Measurements from ENCODE around the gene HTT. TPM values are rescaled to one million over a fixed set of nuclear protein-coding genes. Genes with fewer than 3 reads are reported as not detected.

The HTT gene
- polyA plus RNA-seq, 1 donor from 2014 or later = 11.5 TPM

GRCh38 chr4:3223956-3224748 is 149.7 kb downstream of the HTT start:
- Histone ChIP-seq H3K9me3 (ENCODE audit: low read length) (no peaks in the 10 kb centered on the region), H3K27ac (ENCODE audit: low read length) (no peak overlapping the region), H3K4me2 (ENCODE audit: low read length) (no peak overlapping the region)

GRCh38 chr4:3225071-3225850 is 150.8 kb downstream of the HTT start:
- Histone ChIP-seq H2AFZ (ENCODE audit: low read depth, low read length) (no peak overlapping the region), H4K20me1 (ENCODE audit: insufficient read depth) (no peaks in the 10 kb centered on the region), H3K27me3 (ENCODE audit: insufficient read depth, low read depth, low read length) (no peaks in the 10 kb centered on the region), H3K79me2 (replicated peaks; ENCODE audit: insufficient read depth, low read length) (no peaks in the 10 kb centered on the region), H3K27ac (ENCODE audit: low read length) (no peak overlapping the region), H3K9me3 (ENCODE audit: low read length) (no peaks in the 10 kb centered on the region), H3K9ac (ENCODE audit: low read length) (no peak overlapping the region), H3K9me2 (ENCODE audit: insufficient read depth, low read length) (no peaks in the 10 kb centered on the region), H3F3A (ENCODE audit: insufficient read depth, low read length, poor library complexity, severe bottlenecking) (no peaks in the 10 kb centered on the region), H3K36me3 (ENCODE audit: insufficient read depth, low read length) (peaks cover 9% of the 10 kb centered on the region), H3K4me2 (ENCODE audit: low read length) (no peak overlapping the region), H3K4me3 (ENCODE audit: low read length) (no peak overlapping the region)
- TF ChIP-seq REST (IDR thresholded peaks at IDR 0.05; ENCODE audit: borderline replicate concordance) = no peak
- no peak for TF ChIP-seq TAF1 (IDR thresholded peaks at IDR 0.05; ENCODE audit: low read depth)
- no peak for TF ChIP-seq POLR2AphosphoS5 (IDR thresholded peaks at IDR 0.05)
- no peak for TF ChIP-seq CTCF (IDR thresholded peaks at IDR 0.05; ENCODE audit: poor library complexity, severe bottlenecking)
- TF ChIP-seq RAD21 (conservative IDR thresholded peaks at IDR 0.05) = no peak
- no peak for TF ChIP-seq MXI1 (conservative IDR thresholded peaks at IDR 0.05; ENCODE audit: poor library complexity, severe bottlenecking)
- no peak for TF ChIP-seq EP300 (conservative IDR thresholded peaks at IDR 0.05; ENCODE audit: poor library complexity, severe bottlenecking)
- TF ChIP-seq SMC3 (conservative IDR thresholded peaks at IDR 0.05; ENCODE audit: poor library complexity) = no peak
- no peak for TF ChIP-seq EZH2 (IDR thresholded peaks at IDR 0.05; ENCODE audit: borderline replicate concordance, insufficient read depth, low read length, poor library complexity, severe bottlenecking)

More at GRCh38 chr4:3223956-3224748, 149.7 kb downstream of the HTT start:
- Histone ChIP-seq H3K27me3 (ENCODE audit: insufficient read depth, low read depth, low read length) (no peaks in the 10 kb centered on the region), H4K20me1 (ENCODE audit: insufficient read depth) (no peaks in the 10 kb centered on the region), H3K79me2 (replicated peaks; ENCODE audit: insufficient read depth, low read length) (no peaks in the 10 kb centered on the region), H3K9me2 (ENCODE audit: insufficient read depth, low read length) (no peaks in the 10 kb centered on the region), H3K9ac (ENCODE audit: low read length) (no peak overlapping the region), H3F3A (ENCODE audit: insufficient read depth, low read length, poor library complexity, severe bottlenecking) (no peaks in the 10 kb centered on the region), H3K4me3 (ENCODE audit: low read length) (no peak overlapping the region), H2AFZ (ENCODE audit: low read depth, low read length) (no peak overlapping the region), H3K36me3 (ENCODE audit: insufficient read depth, low read length) (peaks cover 6% of the 10 kb centered on the region)
- no peak for TF ChIP-seq TAF1 (IDR thresholded peaks at IDR 0.05; ENCODE audit: low read depth)
- TF ChIP-seq SMC3 (conservative IDR thresholded peaks at IDR 0.05; ENCODE audit: poor library complexity) = no peak
- TF ChIP-seq REST (IDR thresholded peaks at IDR 0.05; ENCODE audit: borderline replicate concordance) = no peak
- TF ChIP-seq POLR2AphosphoS5 (IDR thresholded peaks at IDR 0.05) = no peak
- no peak for TF ChIP-seq RAD21 (conservative IDR thresholded peaks at IDR 0.05)
